Duodenal mucosa (tissue), 2 donors: ENCODE data around the gene G6PD.
"Not testable (repeated sequence)": the region's sequence is repeated elsewhere in the genome, so short reads cannot be mapped to it uniquely, and the experiment has no call there.

Experiments used
- H3K27ac ChIP-seq: one replicate; pipeline ENCODE4 v1.7.0; 2013; ENCODE audit warnings: low read depth, low read length
- H3K27me3 ChIP-seq, 2 donors: one replicate each; pipeline ENCODE4 v1.7.0; 2013; ENCODE audit warnings: low read length in 2 of 2, control low read depth in 1 of 2; ENCODE audit not compliant: insufficient read depth in 2 of 2, control insufficient read depth in 1 of 2
- H3K36me3 ChIP-seq, 2 donors: one replicate each; pipeline ENCODE4 v1.7.0; 2013; ENCODE audit warnings: low read length in 2 of 2, control low read depth in 1 of 2; ENCODE audit not compliant: insufficient read depth in 2 of 2, control insufficient read depth in 1 of 2
- H3K4me1 ChIP-seq, 2 donors: one replicate each; pipeline ENCODE4 v1.7.0; 2013; ENCODE audit warnings: low read length in 2 of 2, control low read depth in 1 of 2; ENCODE audit not compliant: insufficient read depth in 2 of 2, control insufficient read depth in 1 of 2
- H3K4me3 ChIP-seq, 2 donors: one replicate each; pipeline ENCODE4 v1.7.0; 2013; ENCODE audit warnings: low read length in 2 of 2, low read depth in 1 of 2
- H3K9ac ChIP-seq, 2 donors: one replicate each; pipeline ENCODE4 v1.7.0; 2013; ENCODE audit warnings: low read length in 2 of 2, low read depth in 1 of 2
- H3K9me3 ChIP-seq, 2 donors: one replicate each; pipeline ENCODE4 v1.7.0; 2013; ENCODE audit warnings: low read length in 2 of 2, control low read depth in 1 of 2; ENCODE audit not compliant: control insufficient read depth in 1 of 2

Gene G6PD

GRCh38 chrX:154542723-154543424, 3.8 kb downstream of the G6PD start:
- H3K27ac ChIP-seq, result peak overlapping the region; percentile 26
- H3K36me3 ChIP-seq, result peaks cover 0 to 3% of the 10 kb centered on the region in 2 donors
- H3K4me3 ChIP-seq, result no peak overlapping the region
- H3K9ac ChIP-seq, result no peak overlapping the region
- no peaks in the 10 kb centered on the region for H3K27me3 ChIP-seq
- peaks cover 5 to 10% of the 10 kb centered on the region in 2 donors for H3K4me1 ChIP-seq
- H3K9me3 ChIP-seq, result no peaks in the 10 kb centered on the region

GRCh38 chrX:154541896-154542722, 4.5 kb downstream of the G6PD start:
- no peaks in the 10 kb centered on the region for H3K9me3 ChIP-seq
- no peak overlapping the region for H3K4me3 ChIP-seq
- no peaks in the 10 kb centered on the region for H3K27me3 ChIP-seq
- H3K9ac ChIP-seq, result no peak overlapping the region
- peak overlapping the region; percentile 26 for H3K27ac ChIP-seq
- H3K36me3 ChIP-seq, result peaks cover 0 to 3% of the 10 kb centered on the region in 2 donors
- peaks cover 5 to 10% of the 10 kb centered on the region in 2 donors for H3K4me1 ChIP-seq

- no peak overlapping the region for H3K27ac ChIP-seq
- no peak overlapping the region for H3K4me3 ChIP-seq
- H3K36me3 ChIP-seq, result peaks cover 0 to 3% of the 10 kb centered on the region in 2 donors
- no peaks in the 10 kb centered on the region for H3K9me3 ChIP-seq
- peaks cover 5 to 10% of the 10 kb centered on the region in 2 donors for H3K4me1 ChIP-seq
- H3K9ac ChIP-seq, result no peak overlapping the region
- H3K27me3 ChIP-seq, result no peaks in the 10 kb centered on the region
Observed at GRCh38 chrX:154541589-154541895, 5.1 kb downstream of the G6PD start.

- no peaks in the 10 kb centered on the region for H3K27me3 ChIP-seq
- H3K4me3 ChIP-seq, result no peak overlapping the region
- no peaks in the 10 kb centered on the region for H3K9me3 ChIP-seq
- H3K36me3 ChIP-seq, result peaks cover 0 to 3% of the 10 kb centered on the region in 2 donors
- no peak overlapping the region for H3K27ac ChIP-seq
- H3K4me1 ChIP-seq, result peaks cover 3 to 7% of the 10 kb centered on the region in 2 donors
- H3K9ac ChIP-seq, result no peak overlapping the region
Observed at GRCh38 chrX:154540897-154541535, 5.6 kb downstream of the G6PD start.

- H3K27me3 ChIP-seq, H3K27ac ChIP-seq, H3K9me3 ChIP-seq, H3K36me3 ChIP-seq, H3K4me1 ChIP-seq, H3K9ac ChIP-seq, H3K4me3 ChIP-seq: not testable (repeated sequence)
Observed at GRCh38 chrX:154540365-154540764, 6.3 kb downstream of the G6PD start.

GRCh38 chrX:154539077-154539476, 7.6 kb downstream of the G6PD start:
- Histone ChIP-seq H3K27me3 (no peaks in the 10 kb centered on the region), H3K9me3 (no peaks in the 10 kb centered on the region), H3K36me3 (peaks cover 0 to 12% of the 10 kb centered on the region in 2 donors), H3K27ac (no peak overlapping the region), H3K4me3 (no peak overlapping the region), H3K4me1 (peaks cover 0 to 4% of the 10 kb centered on the region in 2 donors), H3K9ac (no peak overlapping the region)

GRCh38 chrX:154535892-154536291, 10.8 kb downstream of the G6PD start:
- Histone ChIP-seq H3K4me3 (no peak overlapping the region), H3K4me1 (no peaks in the 10 kb centered on the region), H3K36me3 (peaks cover 2 to 24% of the 10 kb centered on the region in 2 donors), H3K9me3 (no peaks in the 10 kb centered on the region), H3K27ac (no peak overlapping the region), H3K27me3 (no peaks in the 10 kb centered on the region), H3K9ac (no peak overlapping the region)

GRCh38 chrX:154534526-154535322, 11.9 kb downstream of the G6PD start:
- no peak overlapping the region for H3K4me3 ChIP-seq

GRCh38 chrX:154532690-154533089, 14.0 kb downstream of the G6PD start:
- H3K9ac ChIP-seq, result no peak overlapping the region
- no peaks in the 10 kb centered on the region for H3K4me1 ChIP-seq
- H3K27ac ChIP-seq, result no peak overlapping the region
- H3K27me3 ChIP-seq, result no peaks in the 10 kb centered on the region
- H3K9me3 ChIP-seq, result no peaks in the 10 kb centered on the region
- H3K36me3 ChIP-seq, result peaks cover 2 to 24% of the 10 kb centered on the region in 2 donors
- H3K4me3 ChIP-seq, result no peak overlapping the region

More at GRCh38 chrX:154534526-154535322, 11.9 kb downstream of the G6PD start:
- H3K9ac ChIP-seq, result no peak overlapping the region
- no peaks in the 10 kb centered on the region for H3K4me1 ChIP-seq
- no peak overlapping the region for H3K27ac ChIP-seq
- H3K36me3 ChIP-seq, result peaks cover 2 to 24% of the 10 kb centered on the region in 2 donors
- H3K27me3 ChIP-seq, result no peaks in the 10 kb centered on the region
- H3K9me3 ChIP-seq, result no peaks in the 10 kb centered on the region
